GM21360 (cell line): ENCODE data around the gene GPR12.

Experiments used
- ATAC-seq: cut with Tn5 transposase; IDR thresholded peaks from one replicate; pipeline ENCODE4 v1.9.1; 2021; ENCODE audit warnings: mild to moderate bottlenecking, moderate library complexity; ENCODE audit not compliant: unreplicated experiment

The GPR12 gene

DNA sequence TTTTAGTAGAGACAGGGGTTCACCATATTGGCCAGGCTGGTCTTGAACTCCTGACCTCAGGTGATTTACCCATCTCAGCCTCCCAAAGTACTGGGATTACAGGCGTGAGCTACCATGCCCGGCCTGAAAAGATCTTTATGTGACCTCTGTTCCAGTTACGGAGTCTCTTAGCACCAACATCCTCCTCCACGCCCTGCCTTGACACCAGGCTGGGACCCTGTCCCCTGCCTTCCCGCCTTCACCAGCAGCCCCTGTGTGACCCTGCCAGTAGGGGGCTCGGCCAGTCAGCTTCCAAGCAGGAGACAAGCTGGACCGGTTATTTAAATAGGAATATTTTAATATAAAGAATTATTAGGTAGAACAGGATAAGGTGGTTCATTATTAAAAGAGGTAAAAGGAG, 54.2 kb downstream of the GPR12 start:
- ATAC-seq, result no peak

DNA sequence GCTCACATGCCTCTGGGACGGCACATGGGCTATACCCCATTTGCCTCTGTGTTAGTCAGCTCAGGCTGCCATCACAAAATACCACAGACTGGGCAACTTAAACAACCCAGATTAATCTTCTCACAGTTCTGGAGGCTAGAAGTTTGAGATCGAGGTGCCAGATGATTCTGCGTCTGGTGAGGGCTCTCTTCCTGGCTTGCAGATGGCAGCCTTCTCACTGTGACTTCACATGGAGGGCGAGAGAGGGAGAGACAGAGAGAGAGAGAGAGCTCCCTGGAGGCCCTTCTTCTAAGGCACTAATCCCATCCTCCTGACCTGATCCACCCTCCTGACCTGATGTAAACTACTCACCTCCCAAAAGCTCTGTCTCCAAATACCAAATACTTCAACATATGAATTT, 55.0 kb downstream of the GPR12 start:
- ATAC-seq, result no peak
